HEK293T (cell line): ENCODE measurements around the gene ZDHHC1.

Source experiments
- CTCF ChIA-PET: fragments of 350-600 bp; formaldehyde crosslinking; extraction: SDS; loops from one replicate; lab custom pipeline; 2021; ENCODE audit warnings: antibody characterized with exemption, inconsistent platforms; lab: Yijun Ruan, JAX
- POLR2A ChIA-PET: fragments of 350-600 bp; formaldehyde crosslinking; extraction: SDS; loops from one replicate; lab custom pipeline; 2020; ENCODE audit warnings: antibody characterized with exemption, inconsistent platforms; lab: Yijun Ruan, JAX
- DNase-seq: peaks from one replicate; pipeline ENCODE4 v3.0.0; 2012; ENCODE audit warnings: mixed read lengths; ENCODE audit errors: extremely low spot score
- ARNT ChIP-seq: fragments of 450-650 bp; IDR thresholded peaks from 2 replicates; pipeline ENCODE4 v1.6.1; 2017; ENCODE audit warnings: mild to moderate bottlenecking
- BHLHE40 ChIP-seq: fragments of 450-650 bp; IDR thresholded peaks from 2 replicates; pipeline ENCODE4 v1.6.1; 2016; ENCODE audit warnings: mild to moderate bottlenecking, moderate library complexity, borderline replicate concordance
- CTBP1 ChIP-seq: fragments of 450-650 bp; IDR thresholded peaks from 2 replicates; pipeline ENCODE4 v1.6.1; 2016; ENCODE audit warnings: borderline replicate concordance
- ELF4 ChIP-seq: fragments of 450-650 bp; IDR thresholded peaks from 2 replicates; pipeline ENCODE4 v1.6.1; 2017; ENCODE audit warnings: antibody characterized with exemption
- FOXA1 ChIP-seq: fragments of 450-650 bp; IDR thresholded peaks from 2 replicates; pipeline ENCODE4 v1.6.1; 2016; ENCODE audit warnings: mild to moderate bottlenecking
- FOXK2 ChIP-seq: fragments of 450-650 bp; IDR thresholded peaks from 2 replicates; pipeline ENCODE4 v1.6.1; 2016; ENCODE audit warnings: mild to moderate bottlenecking
- FOXM1 ChIP-seq: fragments of 450-650 bp; IDR thresholded peaks from 2 replicates; pipeline ENCODE4 v1.6.1; 2017; ENCODE audit warnings: mild to moderate bottlenecking, borderline replicate concordance
- HDGF ChIP-seq: fragments of 450-650 bp; IDR thresholded peaks from 2 replicates; pipeline ENCODE4 v1.6.1; 2017; ENCODE audit warnings: antibody characterized with exemption, borderline replicate concordance
- L3MBTL2 ChIP-seq: fragments of 450-650 bp; conservative IDR thresholded peaks from 2 replicates; pipeline ENCODE4 v1.6.1; 2016; ENCODE audit warnings: mild to moderate bottlenecking
- LEF1 ChIP-seq: fragments of 450-650 bp; IDR thresholded peaks from 2 replicates; pipeline ENCODE4 v1.6.1; 2017; ENCODE audit warnings: mild to moderate bottlenecking, borderline replicate concordance
- NFRKB ChIP-seq: fragments of 450-650 bp; IDR thresholded peaks from 2 replicates; pipeline ENCODE4 v1.6.1; 2016; ENCODE audit warnings: mild to moderate bottlenecking, moderate library complexity
- SP1 ChIP-seq: fragments of 450-650 bp; IDR thresholded peaks from 2 replicates; pipeline ENCODE4 v1.6.1; 2017
- SUZ12 ChIP-seq: fragments of 450-650 bp; IDR thresholded peaks from 2 replicates; pipeline ENCODE4 v1.6.1; 2016; ENCODE audit warnings: mild to moderate bottlenecking
- TARDBP ChIP-seq: fragments of 450-650 bp; IDR thresholded peaks from 2 replicates; pipeline ENCODE4 v1.6.1; 2016
- ZNF384 ChIP-seq: fragments of 450-650 bp; IDR thresholded peaks from 2 replicates; pipeline ENCODE4 v1.6.1; 2016
- TF ChIP-seq, protein P1 (sequence below): fragments of 450-650 bp; IDR thresholded peaks from 2 replicates; pipeline ENCODE4 v1.6.1; 2016

ZDHHC1 gene

DNA sequence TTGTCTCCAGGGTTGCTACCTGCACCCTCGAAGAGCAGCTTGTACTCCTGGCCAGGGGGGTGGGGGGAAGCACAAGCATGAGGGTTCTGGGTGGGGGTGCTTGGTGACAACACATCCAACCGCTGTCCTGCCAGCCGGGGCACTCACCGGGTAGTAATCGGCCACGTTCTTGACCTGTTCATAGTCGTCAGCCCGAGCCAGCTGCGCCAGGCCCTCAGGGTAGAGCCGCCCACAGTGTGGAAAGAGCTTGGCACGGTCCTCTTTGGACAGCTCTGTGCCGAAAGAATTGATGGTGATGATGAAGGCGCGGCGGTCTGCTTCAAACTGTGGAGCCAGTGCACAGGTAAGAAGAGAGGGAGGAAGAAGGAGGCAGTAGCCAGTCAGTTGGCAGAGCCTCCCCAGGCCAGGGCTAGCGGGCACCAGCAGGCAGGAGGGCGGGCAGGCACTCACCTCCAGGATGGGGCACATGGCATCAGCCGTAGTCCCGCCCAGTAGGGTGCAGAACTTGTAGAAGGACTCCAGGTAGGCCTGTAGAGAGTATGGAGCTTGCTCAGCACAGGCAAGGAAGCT lies 22.6 kb upstream of the ZDHHC1 start:
- ChIA-PET POLR2A (no interaction called here), CTCF (interaction anchor here (1.4 kb wide), 1 partner anchor 9 kb away, joined by 3 read pairs; no protein-coding TSS in a partner anchor)
- TF ChIP-seq ARNT (no peak), ELF4 (no peak), SUZ12 (no peak), NFRKB (no peak), TARDBP (no peak), ZNF384 (no peak), FOXK2 (no peak)
- no peak for DNase-seq

DNA sequence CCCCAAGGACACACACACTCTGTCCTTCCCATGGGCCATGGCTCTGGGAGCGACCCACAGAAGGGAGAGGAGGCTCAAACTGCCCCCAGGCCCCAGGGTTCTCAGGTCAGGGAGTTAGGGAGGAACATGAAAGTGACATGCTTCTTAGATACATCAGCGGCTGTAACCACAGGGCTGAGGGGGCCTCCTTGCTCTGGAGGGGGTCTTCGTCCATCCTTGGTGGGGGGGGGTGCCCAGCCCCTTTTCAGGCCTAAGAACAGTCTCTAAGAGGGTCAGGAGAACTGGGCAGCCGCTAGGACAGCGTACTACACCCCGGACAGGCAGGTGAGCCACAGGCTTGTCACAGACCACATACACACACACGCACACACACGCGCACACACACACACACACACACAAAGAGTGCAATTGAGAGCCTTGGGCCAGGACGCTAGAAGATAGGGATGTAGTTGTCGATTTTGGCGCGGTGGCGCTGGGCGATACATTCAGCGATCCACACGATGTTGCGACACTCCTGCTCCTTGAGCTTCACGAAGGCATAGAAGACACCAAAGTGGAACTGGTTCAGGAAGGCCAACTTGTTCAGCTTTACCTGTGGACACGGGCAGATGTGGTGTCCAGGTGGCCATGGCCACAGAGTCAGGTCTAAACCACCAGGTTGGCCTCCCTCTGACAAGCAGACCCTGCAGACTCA lies 22.0 kb upstream of the ZDHHC1 start:
- no peak for DNase-seq
- POLR2A ChIA-PET, result no interaction called here
- CTCF ChIA-PET, result interaction anchor here (1.4 kb wide), 1 partner anchor 10 kb away, joined by 3 read pairs; no protein-coding TSS in a partner anchor
- TF ChIP-seq BHLHE40, result no peak
- TF ChIP-seq SP1, result no peak
- TF ChIP-seq LEF1, result no peak
- TF ChIP-seq TARDBP, result no peak
- TF ChIP-seq HDGF, result no peak
- TF ChIP-seq ELF4, result no peak
- TF ChIP-seq CTBP1, result no peak
- no peak for TF ChIP-seq ZNF384
- TF ChIP-seq FOXA1, result no peak
- no peak for TF ChIP-seq NFRKB
- no peak for TF ChIP-seq FOXM1
- no peak for TF ChIP-seq SUZ12
- no peak for TF ChIP-seq FOXK2

DNA sequence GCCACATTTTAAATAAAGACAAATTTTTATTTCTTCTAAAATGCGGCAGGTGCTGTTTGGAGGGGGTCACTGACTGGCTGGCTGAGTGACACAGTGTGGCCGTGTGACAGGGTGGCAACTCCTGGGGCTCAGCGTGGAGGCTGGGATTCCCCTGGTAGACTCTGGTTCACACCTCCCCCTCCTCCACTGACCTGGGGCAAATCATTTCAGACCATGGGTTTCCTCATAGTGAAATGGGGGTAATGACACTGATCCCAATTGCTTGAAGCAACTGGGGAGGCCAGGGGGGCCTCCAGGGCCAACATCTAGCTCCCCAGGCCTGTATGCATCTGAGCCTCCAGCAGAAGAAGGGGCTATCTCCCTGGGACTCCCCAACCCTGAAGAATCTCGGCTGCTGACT lies 21.2 kb upstream of the ZDHHC1 start:
- TF ChIP-seq SUZ12 (no peak), FOXK2 (no peak), L3MBTL2 (no peak), NFRKB (no peak), CTBP1 (no peak), ARNT (no peak), TARDBP (no peak), FOXA1 (no peak), SP1 (no peak), LEF1 (no peak), HDGF (no peak)
- TF ChIP-seq, protein P1, sequence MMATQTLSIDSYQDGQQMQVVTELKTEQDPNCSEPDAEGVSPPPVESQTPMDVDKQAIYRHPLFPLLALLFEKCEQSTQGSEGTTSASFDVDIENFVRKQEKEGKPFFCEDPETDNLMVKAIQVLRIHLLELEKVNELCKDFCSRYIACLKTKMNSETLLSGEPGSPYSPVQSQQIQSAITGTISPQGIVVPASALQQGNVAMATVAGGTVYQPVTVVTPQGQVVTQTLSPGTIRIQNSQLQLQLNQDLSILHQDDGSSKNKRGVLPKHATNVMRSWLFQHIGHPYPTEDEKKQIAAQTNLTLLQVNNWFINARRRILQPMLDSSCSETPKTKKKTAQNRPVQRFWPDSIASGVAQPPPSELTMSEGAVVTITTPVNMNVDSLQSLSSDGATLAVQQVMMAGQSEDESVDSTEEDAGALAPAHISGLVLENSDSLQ, result no peak
- ChIA-PET POLR2A (no interaction called here), CTCF (interaction anchor here (1.4 kb wide), 1 partner anchor 10 kb away, joined by 3 read pairs; no protein-coding TSS in a partner anchor)
- no peak for DNase-seq

DNA sequence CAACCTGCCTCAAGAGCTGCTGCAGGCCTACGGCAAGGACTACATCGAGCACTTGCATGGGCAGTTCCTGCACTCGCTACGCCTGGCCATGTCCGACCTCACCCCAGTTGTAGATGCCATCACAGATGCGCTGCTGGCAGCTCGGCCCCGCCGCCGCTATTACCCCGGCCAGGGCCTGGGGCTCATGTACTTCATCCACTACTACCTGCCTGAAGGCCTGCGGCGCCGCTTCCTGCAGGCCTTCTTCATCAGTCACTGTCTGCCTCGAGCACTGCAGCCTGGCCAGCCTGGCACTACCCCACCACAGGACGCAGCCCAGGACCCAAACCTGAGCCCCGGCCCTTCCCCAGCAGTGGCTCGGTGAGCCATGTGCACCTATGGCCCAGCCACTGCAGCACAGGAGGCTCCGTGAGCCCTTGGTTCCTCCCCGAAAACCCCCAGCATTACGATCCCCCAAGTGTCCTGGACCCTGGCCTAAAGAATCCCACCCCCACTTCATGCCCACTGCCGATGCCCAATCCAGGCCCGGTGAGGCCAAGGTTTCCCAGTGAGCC lies 20.4 kb upstream of the ZDHHC1 start:
- CTCF ChIA-PET, result interaction anchor here (0.6 kb wide), 1 partner anchor 64 kb away, joined by 3 read pairs; no protein-coding TSS in a partner anchor

DNA sequence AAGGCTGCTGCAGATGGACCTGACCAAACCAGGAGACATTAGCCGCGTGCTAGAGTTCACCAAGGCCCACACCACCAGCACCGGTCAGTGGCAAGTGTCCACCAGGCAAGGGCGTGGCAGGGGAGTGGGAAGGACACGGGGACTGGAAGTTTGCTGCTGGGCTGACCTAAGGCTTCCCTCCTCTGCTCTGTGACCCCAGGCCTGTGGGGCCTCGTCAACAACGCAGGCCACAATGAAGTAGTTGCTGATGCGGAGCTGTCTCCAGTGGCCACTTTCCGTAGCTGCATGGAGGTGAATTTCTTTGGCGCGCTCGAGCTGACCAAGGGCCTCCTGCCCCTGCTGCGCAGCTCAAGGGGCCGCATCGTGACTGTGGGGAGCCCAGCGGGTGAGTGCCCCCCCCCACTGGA lies 19.5 kb upstream of the ZDHHC1 start:
- DNase-seq, result no peak
- ChIA-PET CTCF (interaction anchor here (0.6 to 1.0 kb wide), 3 partner anchors 10 to 63 kb away, joined by 3 read pairs; no protein-coding TSS in a partner anchor), POLR2A (no interaction called here)
- no peak for TF ChIP-seq HDGF
- TF ChIP-seq ZNF384, result no peak
- no peak for TF ChIP-seq ELF4
- no peak for TF ChIP-seq ARNT
- TF ChIP-seq TARDBP, result no peak
- TF ChIP-seq BHLHE40, result no peak
- TF ChIP-seq SUZ12, result no peak
- TF ChIP-seq, protein P1, result no peak
- no peak for TF ChIP-seq SP1
- no peak for TF ChIP-seq NFRKB
- no peak for TF ChIP-seq CTBP1
- TF ChIP-seq FOXM1, result no peak
- no peak for TF ChIP-seq LEF1
- TF ChIP-seq FOXK2, result no peak
- TF ChIP-seq FOXA1, result no peak
- no peak for TF ChIP-seq L3MBTL2

More for the DNA sequence above, 20.4 kb upstream of the ZDHHC1 start:
- POLR2A ChIA-PET, result no interaction called here
- TF ChIP-seq NFRKB, result no peak
- no peak for TF ChIP-seq HDGF
- no peak for TF ChIP-seq TARDBP
- TF ChIP-seq FOXA1, result no peak
- no peak for TF ChIP-seq ARNT
- no peak for TF ChIP-seq FOXM1
- TF ChIP-seq CTBP1, result no peak
- no peak for TF ChIP-seq L3MBTL2
- TF ChIP-seq ZNF384, result no peak
- no peak for TF ChIP-seq SP1
- TF ChIP-seq, protein P1, result no peak
- TF ChIP-seq FOXK2, result no peak
- no peak for TF ChIP-seq ELF4
- TF ChIP-seq SUZ12, result no peak
- TF ChIP-seq LEF1, result no peak
- TF ChIP-seq BHLHE40, result no peak
- DNase-seq, result no peak
